HFFc6 (cell line): ENCODE data around the gene PSMD8. TPM values are rescaled to one million over a fixed set of nuclear protein-coding genes. Genes with fewer than 3 reads are reported as not detected.

Source experiments
- DNase-seq: peaks from one replicate; pipeline ENCODE4 v3.0.0-alpha.2; 2018
- H3K27ac Mint-ChIP-seq: 2 replicates; pipeline ENCODE4 v1.8.0; 2020; ENCODE audit warnings: mild to moderate bottlenecking, mixed read lengths
- H3K27me3 Mint-ChIP-seq: 2 replicates; pipeline ENCODE4 v1.8.0; 2021; ENCODE audit warnings: mild to moderate bottlenecking, moderate library complexity, mixed read lengths; ENCODE audit not compliant: insufficient read depth
- H3K36me3 Mint-ChIP-seq: 2 replicates; pipeline ENCODE4 v1.8.0; 2021; ENCODE audit warnings: low read depth, mixed read lengths
- H3K4me1 Mint-ChIP-seq: 2 replicates; pipeline ENCODE4 v1.8.0; 2020; ENCODE audit warnings: low read depth, mixed read lengths
- H3K4me3 Mint-ChIP-seq: 2 replicates; pipeline ENCODE4 v1.8.0; 2020; ENCODE audit warnings: mild to moderate bottlenecking, moderate library complexity, mixed read lengths
- H3K9me3 Mint-ChIP-seq: 2 replicates; pipeline ENCODE4 v1.8.0; 2020; ENCODE audit warnings: mild to moderate bottlenecking, mixed read lengths
- CTCF ChIP-seq: fragments of 200-600 bp; sonication (generic); IDR thresholded peaks from 2 replicates; pipeline ENCODE4 v1.5.0; 2021; ENCODE audit warnings: antibody characterized with exemption, mild to moderate bottlenecking
- total RNA-seq, 6 experiments: library from RNA; stranded (reverse); fragmentation: NEBNext Ultra II Directional; extraction: Animal tissue kit (Norgen Biotek cat#: 25700); gene quantifications; 2 replicates in 1 of 6; 3 replicates in 5 of 6; pipeline ENCODE4 v1.2.3, GENCODE V29; 2021

The PSMD8 gene
- total RNA-seq, 6 experiments from 2014 or later: 229 to 298 (median 259) TPM

DNA sequence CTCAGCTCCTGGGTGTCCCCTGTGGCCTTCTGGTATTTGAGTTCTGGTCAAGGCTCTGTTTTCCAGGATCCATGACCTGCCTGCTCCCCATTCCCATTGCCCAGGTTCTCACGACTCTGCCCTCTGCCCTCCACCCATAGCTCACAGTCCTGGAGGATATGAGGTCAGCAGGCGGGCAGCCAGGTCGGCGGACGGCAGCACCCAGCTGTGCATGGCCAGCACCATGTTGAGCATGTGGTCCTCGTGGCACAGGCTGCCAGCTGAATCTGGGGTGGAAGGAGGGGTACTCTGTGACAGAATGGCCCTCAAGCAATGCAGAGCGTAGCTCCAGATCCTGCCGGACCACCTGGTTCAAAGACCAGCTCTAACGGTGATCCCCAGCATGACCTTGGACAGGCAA lies 46.6 kb downstream of the PSMD8 start:
- TF ChIP-seq CTCF: no peak
- Mint-ChIP-seq H3K27me3 (peaks cover 26% of the 10 kb centered on the region), H3K27ac (no peak overlapping the region), H3K36me3 (no peaks in the 10 kb centered on the region), H3K4me3 (no peak overlapping the region), H3K9me3 (no peaks in the 10 kb centered on the region), H3K4me1 (peaks cover 13% of the 10 kb centered on the region)
- DNase-seq: no peak

- Mint-ChIP-seq H3K27me3 (peaks cover 26% of the 10 kb centered on the region), H3K9me3 (no peaks in the 10 kb centered on the region), H3K27ac (no peak overlapping the region), H3K36me3 (no peaks in the 10 kb centered on the region), H3K4me3 (no peak overlapping the region), H3K4me1 (peaks cover 13% of the 10 kb centered on the region)
- DNase-seq: no peak
- no peak for TF ChIP-seq CTCF
Observed at GRCh38 chr19:38421856-38422255, 47.5 kb downstream of the PSMD8 start.

DNA sequence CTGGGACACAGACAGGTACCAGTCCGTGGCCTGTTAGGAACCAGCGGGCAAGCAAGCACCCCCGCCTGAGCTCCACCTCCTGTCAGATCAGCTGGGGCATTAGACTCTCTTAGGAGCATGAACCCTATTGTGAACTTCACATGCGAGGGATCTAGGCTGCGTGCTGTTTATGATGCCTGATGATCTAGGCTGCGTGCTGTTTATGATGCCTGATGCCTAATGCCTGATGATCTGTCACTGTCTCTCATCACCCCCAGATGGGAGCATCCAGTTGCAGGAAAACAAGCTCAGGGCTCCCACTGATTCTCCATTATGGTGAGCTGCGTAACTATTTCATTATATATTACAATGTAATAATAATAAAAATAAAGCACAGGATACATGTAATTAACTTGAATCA lies 48.1 kb downstream of the PSMD8 start:
- H3K4me1 Mint-ChIP-seq: peaks cover 8% of the 10 kb centered on the region
- H3K36me3 Mint-ChIP-seq: no peaks in the 10 kb centered on the region
- no peak overlapping the region for H3K4me3 Mint-ChIP-seq
- H3K27me3 Mint-ChIP-seq: peaks cover 20% of the 10 kb centered on the region
- no peak overlapping the region for H3K27ac Mint-ChIP-seq
- no peak for DNase-seq
- TF ChIP-seq CTCF: no peak
- H3K9me3 Mint-ChIP-seq: no peaks in the 10 kb centered on the region

GRCh38 chr19:38424272-38424671 lies 49.9 kb downstream of the PSMD8 start:
- H3K9me3 Mint-ChIP-seq: no peaks in the 10 kb centered on the region
- no peak overlapping the region for H3K4me3 Mint-ChIP-seq
- H3K36me3 Mint-ChIP-seq: no peaks in the 10 kb centered on the region
- peaks cover 16% of the 10 kb centered on the region for H3K27me3 Mint-ChIP-seq
- TF ChIP-seq CTCF: no peak
- no peak overlapping the region for H3K27ac Mint-ChIP-seq
- no peaks in the 10 kb centered on the region; the same call in 1 of the 2 replicates for H3K4me1 Mint-ChIP-seq
- DNase-seq: no peak

GRCh38 chr19:38425222-38425809 lies 50.9 kb downstream of the PSMD8 start:
- Mint-ChIP-seq H3K4me3 (no peak overlapping the region), H3K4me1 (no peaks in the 10 kb centered on the region; the same call in 1 of the 2 replicates), H3K27ac (no peak overlapping the region), H3K27me3 (peaks cover 16% of the 10 kb centered on the region), H3K9me3 (no peaks in the 10 kb centered on the region), H3K36me3 (no peaks in the 10 kb centered on the region)
- DNase-seq: no peak
- no peak for TF ChIP-seq CTCF
